Stimulated activated CD8-positive, alpha-beta memory T cell treated with anti-CD3 and anti-CD28 coated beads, Interleukin-15, amount 100 ng/mL, for 1 hour (primary cell): Measurements from ENCODE around the gene GRIK5.

Experiments
- DNase-seq: peaks from one replicate; pipeline ENCODE4 v3.0.0-alpha.2; 2020; ENCODE audit warnings: low read depth

GRIK5 gene

DNA sequence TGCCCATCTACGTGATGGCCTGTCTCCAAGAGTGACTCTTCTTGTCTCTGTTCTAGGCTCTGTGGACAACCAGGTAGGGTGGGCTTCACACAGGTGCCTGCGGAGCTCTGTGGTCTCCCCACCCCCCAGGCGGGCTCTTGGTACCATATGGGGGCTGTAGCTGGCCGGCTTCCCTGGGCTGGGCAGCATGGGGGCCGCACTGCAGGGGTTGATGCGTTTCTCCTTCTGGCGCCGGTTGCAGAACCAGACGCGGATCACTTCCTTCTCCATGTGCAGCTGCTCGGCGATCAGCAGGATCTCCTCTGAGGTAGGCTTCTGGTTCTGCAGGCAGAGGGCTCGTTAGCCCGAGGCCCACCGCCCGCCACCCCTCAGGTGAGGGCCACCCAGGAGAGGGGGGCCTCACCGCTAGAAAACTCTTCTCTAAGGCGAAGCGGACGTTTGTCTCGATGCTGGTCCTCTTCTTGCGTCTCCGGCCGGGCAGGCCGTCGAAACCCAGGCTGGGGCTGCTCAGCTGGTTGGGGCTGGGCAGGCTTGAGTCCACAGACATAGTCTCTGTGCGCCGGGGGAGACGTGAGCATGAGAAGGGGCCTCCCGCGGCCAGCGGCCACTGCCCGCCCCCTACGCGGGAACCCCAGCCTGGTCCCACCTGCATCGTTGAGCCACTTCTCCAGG, 25.3 kb upstream of the GRIK5 start:
- no peak for DNase-seq

DNA sequence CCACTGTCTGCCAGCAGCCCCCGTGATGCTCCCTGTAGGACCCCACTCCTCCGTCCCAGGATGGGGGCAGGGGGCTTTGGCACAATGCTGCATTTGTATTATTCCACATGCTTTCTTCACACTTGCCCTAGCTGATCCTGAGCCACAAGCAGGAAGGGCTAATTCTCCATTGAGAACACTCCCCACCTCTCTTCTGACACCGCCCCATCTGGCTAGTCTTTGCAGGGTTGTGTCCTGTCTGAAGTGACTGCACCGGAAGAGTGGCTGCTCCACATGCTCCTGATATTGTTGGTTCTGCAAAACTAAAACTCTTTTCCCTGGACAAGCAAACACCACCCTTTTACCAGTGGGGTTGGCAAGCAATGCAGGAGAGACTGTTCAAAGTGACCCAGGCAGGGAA, 23.9 kb upstream of the GRIK5 start:
- no peak for DNase-seq

DNA sequence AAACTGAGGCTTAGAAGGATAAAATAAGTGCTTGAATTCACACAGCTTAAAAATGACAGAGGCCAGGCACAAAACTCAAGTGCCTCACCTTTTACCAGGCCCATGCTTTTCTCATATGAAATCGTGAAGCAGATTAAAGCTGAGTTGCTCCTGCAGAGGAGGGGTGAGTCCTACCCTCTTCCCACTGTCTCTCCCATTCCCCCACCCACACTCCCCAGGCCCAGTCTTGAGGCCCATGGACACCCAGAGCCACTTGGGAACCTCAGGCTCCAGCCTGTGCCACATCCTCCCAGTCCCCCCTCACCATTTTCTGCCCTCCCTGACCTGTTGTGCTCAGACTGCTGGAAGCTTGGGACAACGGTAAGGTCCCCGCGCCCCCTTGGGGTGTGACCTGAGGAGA, 23.5 kb upstream of the GRIK5 start:
- no peak for DNase-seq

DNA sequence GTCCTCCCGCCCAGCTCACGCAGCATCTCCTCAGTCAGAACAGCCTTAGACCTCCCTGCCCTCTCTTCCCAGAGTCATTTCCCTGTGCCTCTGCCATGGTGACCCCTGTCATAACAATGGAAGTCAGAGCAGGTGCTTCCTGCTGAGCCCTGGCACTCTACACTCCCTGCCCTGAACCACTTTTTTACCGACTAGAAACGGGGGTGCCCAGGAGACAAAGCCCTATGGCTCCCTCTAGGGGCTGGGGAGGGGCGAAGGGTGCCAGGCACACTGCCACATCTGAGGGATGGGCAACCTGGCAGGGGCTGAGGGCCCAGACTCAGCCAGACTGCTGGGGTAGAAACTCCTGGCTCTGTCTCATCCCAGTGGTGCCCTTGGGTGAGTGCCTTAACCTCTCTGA, 22.3 kb upstream of the GRIK5 start:
- no peak for DNase-seq

DNA sequence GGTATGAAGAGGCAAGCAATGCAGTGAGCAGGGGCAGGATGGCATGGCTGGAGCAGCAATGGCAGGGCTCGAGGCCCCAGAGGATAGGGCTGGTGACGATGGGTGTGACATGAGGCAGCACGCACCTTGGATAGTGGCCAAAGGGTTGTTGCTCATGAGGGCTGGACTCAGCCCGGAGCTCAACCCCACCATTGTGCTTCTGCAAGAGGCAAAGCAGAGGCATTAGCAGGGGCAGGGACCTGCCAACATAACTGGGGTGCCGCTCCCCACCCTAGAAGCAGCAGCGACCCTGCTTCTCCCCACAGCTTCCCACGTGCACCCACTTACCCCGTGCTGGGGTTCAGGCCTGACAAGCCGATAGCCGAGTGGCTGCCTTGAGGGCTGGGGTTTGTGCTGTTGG, 21.7 kb upstream of the GRIK5 start:
- DNase-seq, result no peak

DNA sequence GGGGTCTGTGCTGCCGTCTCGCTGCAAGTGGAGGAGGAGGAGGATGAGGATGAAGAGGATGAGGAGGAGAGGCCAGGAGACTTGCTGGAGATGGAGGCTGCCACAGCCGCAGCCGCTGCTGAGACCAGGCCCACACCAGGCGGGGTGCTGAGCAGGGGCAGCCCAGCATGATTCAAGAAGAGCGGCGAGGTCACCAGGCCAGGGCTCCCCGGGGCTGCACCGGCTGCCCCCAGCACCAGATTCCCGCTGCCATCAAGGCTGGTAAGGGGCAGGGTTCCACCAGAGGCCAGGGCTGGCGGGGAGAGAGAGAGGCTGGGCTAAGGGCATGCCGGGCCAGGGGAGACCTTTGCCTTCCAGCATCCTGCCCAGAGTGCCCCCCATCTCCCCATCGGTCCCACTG, 21.3 kb upstream of the GRIK5 start:
- DNase-seq, result no peak

DNA sequence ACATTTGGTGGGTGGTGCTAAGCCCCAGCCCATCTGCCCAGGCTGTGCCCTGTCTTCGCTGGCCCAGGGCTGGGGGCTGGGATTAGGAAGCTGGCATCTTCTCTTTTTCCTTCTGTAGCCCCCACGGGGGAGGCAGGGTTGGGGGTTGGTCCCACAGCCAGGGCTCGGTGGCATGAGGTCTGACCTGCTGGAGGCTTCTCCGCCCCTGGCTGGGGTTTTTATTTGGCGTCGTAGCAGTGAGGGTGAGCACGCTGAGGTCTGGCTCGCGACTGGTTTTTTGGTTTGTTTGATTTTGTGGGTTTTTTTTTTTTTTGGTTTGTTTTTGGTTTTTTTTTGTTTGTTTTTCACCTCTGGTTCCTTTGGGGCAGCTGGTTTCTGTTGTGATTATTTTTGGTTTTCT, 20.7 kb upstream of the GRIK5 start:
- no peak for DNase-seq

DNA sequence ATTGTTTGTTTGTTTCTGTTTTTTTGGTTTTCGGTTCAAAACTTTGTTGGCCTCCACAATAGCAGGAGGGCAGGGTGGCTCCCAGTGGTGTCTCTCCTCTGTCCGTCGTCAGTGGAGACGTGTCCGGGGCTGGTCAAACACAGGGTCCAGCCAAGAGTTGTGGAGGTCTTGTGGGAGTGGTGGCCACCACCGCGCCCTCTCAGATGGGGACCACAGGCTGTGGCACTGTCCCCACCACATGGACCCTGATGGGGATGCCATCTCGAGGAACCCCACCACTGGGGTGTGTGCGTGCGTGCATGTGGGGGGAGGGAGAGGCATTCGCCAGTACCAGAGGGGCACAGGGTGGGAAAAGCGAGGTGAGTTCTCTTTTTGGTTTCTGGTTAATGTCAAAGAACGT, 19.8 kb upstream of the GRIK5 start:
- no peak for DNase-seq

DNA sequence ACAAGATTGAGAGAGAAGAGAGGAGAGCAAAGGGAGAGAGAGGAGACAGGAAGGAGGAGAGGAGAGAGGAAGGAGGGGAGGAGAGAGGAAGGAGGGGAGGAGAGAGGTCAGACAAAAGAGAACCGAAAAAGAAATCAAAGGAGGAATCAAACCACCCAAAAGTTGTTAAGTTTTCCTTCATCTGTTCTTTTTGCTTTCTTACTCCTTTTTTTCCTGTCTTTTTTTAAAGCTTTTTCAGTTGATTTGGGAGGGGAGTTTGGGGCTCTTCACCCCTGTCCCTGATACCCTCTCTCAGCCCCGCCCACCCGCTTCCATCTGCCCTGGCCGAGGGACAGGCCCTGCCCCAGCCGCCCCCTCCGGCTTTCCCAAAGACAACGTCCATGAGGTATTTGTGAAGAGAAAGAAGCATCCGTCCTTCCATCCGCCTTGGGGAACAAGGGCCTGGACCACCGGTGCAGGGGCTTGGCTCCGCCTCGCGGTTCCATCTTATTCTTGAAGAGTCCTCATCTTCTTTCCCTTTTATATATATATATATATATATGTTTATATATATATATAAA, 19.3 kb upstream of the GRIK5 start:
- no peak for DNase-seq

DNA sequence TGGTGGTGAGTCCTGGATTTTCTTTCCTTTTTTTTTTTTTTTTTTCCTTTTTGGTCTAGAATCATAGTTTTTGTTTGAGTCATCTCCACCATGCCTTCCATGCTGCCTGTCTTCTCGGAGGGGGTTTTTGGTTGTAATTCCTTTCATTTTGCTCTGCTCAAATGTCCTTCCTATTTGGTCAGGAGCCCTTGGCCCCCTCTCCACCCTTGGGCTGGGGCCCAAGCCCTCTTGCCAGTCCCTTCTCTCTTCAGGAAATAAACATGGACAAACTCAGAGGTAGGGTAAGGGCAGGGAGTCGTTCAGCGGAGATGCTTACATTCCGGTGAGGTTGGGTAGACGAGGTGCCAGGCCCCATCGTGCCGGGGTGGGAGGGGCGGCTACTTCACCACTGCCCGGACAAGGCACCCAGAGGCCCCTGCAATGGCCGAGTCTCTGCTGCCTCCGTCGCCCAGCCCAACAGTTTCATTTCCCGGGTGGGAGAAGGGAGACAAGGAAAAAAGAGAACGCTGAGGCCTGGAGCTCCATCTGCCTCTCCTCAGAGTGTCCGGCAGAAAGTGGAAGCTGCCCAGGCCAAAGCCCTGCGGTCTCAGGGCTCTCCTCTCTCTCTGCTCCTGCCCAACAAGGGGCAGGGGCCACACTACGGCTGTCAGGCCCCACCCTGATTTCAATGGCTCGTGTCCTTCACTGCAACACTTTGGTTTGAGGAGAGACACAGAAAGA, 18.6 kb upstream of the GRIK5 start:
- no peak for DNase-seq

DNA sequence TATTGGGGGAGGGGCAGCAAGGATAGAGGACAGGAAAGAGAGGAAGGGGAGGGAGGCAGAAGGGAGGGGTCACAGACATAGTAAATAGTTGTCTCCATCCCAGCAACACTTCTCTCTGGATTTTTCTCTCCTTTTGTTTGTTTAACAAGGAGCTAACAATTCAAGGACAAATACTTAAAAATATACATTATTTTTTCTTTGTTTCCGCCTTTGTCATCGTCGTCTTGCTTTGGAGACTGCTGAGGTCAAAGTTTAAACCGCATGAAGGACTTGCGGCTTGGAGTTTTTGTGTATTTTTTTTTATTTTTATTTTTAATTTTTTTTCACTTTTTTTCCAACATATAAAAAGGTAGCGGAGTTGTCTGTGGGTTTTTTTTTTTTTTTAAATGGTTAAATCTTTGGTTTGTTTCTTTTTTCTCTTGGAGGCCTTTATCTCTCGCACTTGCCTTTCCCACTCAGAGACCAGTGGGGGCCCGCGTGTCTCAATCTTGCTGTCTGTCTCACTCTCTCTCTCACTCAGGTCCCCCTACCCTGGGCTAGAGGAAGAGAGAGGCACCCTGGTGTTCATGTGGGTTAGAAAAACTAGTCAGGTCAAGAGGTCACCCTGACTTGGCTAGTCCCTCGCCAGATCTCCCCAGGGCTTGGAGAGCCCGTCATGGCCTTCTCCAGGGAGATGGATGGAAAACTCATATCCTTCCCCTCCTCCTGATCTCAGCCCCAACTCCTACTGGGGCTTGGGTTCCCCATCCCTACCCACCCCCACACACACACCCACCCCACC, 17.0 kb upstream of the GRIK5 start:
- no peak for DNase-seq

DNA sequence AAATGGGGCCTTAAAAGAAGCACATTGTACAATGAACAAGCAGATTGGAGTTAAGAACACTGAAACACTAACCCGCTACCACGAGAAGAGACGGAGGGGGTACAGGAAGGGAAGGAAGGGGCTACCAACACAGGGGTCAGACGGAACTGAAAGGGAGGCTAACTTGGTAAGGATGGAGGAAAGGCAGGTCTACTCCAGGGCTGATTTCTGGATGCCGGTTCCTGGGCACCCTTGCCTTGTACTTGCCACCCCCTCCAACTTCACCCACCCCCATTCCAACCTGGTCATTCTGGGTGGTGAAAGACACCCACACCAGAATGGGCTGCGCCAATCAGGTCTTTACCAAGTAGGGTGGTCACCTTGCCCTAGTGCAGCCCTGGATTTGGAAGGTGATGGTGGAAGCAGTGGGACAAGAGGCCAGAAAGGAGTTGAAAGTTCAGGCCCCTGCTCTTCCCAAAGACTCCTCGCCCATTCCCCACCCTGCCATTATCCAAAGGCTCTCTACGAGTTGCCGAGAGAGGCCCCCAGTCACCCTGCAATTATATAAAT, 16.3 kb upstream of the GRIK5 start:
- DNase-seq, result no peak

DNA sequence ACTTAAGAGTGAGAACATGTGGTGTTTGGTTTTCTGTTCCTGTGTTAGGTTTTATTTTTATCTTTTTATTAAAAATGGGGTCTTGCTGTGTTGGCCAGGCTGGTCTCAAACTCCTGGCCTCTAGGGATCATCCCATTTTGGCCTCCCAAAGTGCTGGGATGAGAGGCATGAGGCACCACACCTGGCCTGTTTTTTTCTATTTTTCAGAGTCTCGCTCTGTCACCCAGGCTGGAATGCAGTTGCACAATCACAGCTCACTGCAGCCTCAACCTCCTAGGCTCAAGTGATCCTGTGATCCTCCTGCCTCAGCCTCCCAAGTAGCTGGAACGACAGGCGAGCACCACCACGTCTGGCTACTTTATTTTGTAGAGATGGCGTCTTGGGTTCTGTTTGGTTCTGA, 13.5 kb upstream of the GRIK5 start:
- DNase-seq, result no peak

DNA sequence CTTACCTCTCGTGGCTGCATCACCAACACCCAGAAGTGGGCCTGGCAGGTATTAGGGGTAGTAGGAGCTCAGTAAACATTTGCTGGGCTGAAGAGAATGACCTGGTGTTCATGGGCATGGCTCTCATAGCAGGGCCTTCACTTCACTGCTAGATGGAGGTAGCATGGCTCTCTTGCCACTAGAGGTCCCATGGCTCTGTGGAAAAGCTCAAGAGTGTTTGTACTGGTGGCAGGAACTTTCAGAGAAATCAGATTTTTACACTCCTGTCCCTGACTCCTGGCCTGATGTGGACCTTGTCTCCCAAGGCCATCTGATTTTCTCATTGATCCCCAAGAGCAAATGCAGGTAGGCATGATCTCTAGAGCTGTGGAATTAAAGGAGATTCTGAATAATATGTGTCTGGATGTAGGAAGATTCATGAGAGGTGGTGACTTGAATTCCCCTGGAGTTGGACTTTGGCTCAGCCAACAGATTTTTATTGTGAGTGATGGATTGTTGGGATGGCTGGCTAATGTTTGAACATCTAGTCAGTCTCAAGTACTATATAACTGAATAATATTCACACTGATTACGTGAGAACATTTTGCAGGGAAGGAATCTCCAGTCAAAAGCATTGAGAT, 11.7 kb upstream of the GRIK5 start:
- DNase-seq, result no peak

DNA sequence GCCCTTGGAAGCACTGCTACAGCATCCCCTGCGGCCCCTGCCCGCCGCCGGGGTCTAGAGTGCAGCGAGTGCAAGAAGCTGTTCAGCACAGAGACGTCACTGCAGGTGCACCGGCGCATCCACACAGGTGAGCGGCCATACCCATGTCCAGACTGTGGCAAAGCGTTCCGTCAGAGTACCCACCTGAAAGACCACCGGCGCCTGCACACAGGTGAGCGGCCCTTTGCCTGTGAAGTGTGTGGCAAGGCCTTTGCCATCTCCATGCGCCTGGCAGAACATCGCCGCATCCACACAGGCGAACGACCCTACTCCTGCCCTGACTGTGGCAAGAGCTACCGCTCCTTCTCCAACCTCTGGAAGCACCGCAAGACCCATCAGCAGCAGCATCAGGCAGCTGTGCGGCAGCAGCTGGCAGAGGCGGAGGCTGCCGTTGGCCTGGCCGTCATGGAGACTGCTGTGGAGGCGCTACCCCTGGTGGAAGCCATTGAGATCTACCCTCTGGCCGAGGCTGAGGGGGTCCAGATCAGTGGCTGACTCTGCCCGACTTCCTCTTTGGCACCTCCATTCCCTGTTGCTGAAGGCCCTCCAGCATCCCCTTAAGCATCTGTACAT, 10.9 kb upstream of the GRIK5 start:
- no peak for DNase-seq

DNA sequence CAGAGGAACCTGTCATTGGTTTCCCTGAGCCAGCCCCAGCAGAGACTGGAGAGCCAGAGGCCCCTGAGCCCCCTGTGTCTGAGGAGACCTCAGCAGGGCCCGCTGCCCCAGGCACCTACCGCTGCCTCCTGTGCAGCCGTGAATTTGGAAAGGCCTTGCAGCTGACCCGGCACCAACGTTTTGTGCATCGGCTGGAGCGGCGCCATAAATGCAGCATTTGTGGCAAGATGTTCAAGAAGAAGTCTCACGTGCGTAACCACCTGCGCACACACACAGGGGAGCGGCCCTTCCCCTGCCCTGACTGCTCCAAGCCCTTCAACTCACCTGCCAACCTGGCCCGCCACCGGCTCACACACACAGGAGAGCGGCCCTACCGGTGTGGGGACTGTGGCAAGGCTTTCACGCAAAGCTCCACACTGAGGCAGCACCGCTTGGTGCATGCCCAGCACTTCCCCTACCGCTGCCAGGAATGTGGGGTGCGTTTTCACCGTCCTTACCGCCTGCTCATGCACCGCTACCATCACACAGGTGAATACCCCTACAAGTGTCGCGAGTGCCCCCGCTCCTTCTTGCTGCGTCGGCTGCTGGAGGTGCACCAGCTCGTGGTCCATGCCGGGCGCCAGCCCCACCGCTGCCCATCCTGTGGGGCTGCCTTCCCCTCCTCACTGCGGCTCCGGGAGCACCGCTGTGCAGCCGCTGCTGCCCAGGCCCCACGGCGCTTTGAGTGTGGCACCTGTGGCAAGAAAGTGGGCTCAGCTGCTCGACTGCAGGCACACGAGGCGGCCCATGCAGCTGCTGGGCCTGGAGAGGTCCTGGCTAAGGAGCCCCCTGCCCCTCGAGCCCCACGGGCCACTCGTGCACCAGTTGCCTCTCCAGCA, 10.1 kb upstream of the GRIK5 start:
- DNase-seq, result no peak

DNA sequence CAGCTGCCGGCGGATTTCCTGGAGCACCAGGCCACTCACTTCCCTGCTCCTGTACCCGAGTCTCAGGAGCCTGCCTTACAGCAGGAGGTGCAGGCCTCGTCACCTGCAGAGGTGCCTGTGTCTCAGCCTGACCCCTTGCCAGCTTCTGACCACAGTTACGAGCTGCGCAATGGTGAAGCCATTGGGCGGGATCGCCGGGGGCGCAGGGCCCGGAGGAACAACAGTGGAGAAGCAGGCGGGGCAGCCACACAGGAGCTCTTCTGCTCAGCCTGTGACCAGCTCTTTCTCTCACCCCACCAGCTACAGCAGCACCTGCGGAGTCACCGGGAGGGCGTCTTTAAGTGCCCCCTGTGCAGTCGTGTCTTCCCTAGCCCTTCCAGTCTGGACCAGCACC, 9.3 kb upstream of the GRIK5 start:
- DNase-seq, result no peak

DNA sequence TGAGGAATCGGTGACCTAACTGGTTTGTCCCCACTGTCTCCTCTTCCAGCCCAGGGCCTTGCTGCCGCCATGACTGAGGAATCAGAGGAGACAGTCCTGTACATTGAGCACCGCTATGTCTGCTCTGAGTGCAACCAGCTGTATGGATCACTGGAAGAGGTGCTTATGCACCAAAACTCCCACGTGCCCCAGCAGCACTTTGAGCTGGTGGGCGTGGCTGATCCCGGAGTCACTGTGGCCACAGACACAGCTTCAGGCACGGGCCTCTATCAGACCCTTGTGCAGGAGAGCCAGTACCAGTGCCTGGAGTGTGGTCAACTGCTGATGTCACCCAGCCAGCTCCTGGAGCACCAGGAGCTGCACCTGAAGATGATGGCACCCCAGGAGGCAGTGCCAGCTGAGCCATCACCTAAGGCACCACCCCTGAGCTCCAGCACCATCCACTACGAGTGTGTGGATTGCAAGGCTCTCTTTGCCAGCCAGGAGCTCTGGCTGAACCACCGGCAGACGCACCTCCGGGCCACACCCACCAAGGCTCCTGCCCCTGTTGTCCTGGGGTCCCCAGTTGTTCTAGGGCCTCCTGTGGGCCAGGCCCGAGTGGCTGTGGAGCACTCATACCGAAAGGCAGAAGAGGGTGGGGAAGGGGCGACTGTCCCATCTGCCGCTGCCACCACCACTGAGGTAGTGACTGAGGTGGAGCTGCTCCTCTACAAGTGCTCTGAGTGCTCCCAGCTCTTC, 8.7 kb upstream of the GRIK5 start:
- DNase-seq, result no peak

DNA sequence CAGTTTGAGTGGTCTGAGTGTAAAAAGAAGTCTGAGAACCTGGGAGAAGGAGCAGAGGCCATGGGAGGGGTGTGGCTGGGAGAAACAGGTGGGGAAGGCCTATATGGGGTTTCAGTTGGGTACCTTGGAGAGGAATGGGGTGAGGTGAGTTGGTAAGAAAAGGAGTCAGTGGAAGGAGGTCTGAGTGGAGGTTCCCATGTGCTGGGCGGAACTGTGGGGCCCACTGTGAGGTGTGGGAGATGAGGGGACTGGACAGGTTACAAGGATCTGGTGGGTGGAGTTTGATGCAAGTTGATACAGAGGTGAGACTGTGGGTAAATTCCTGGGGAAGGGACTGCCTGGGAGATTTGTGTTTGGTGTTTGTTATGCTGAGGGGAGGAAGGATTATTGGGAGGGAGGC, 8.1 kb upstream of the GRIK5 start:
- DNase-seq, result no peak

DNA sequence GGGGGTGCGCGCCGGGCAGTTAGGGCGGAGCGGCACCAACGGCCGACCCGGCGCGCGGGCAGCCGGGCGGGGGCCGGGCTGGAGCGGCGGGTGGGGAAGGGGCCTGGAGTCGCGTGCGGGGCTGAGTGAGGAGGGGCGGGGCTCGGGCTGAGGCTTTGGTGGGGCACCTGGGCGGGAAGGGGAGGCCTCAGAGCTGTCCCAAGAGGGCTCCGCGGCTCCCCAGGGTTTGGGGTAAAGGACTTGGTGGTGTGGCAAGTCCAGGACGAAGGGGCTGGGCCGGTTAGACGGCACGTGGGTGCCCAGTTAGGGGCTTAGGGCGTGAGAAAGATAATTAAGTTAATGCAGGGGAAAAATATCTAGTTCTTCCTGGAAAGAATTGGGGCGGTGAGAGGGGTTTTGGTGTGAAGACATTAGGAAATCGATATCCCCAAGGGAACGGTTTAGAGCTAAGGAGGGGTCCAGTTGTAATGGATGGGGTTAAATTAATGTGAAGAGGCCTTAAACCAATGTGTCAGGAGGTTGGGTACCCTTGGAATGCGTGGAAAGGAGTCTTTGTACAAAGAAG, 6.5 kb upstream of the GRIK5 start:
- DNase-seq, result no peak
